Central memory CD8-positive, alpha-beta T cell (primary cell): ENCODE results near the gene GFOD1.
A peak's percentile ranks its signal among the peaks of the same experiment; 100 is the strongest.
"Not testable (repeated sequence)": the region's sequence is repeated elsewhere in the genome, so short reads cannot be mapped to it uniquely, and the experiment has no call there.

Source experiments
- ATAC-seq: fragments of 150-1000 bp; cut with Tn5 transposase; replicated peaks from 2 replicates; pipeline ENCODE4 v1.10.0; 2022; ENCODE audit warnings: mild to moderate bottlenecking, moderate FRiP score, moderate number of reproducible peaks; ENCODE audit not compliant: poor library complexity, severe bottlenecking; ENCODE audit errors: extremely low read depth
- DNase-seq, 2 donors: peaks; one replicate each; pipeline ENCODE4 v3.0.0; 2021; ENCODE audit warnings: low spot score in 2 of 2
- H3K27ac Mint-ChIP-seq: one replicate; pipeline ENCODE4 v1.8.0; 2022; ENCODE audit warnings: low read depth, mild to moderate bottlenecking, moderate library complexity, mixed read lengths
- H3K27me3 Mint-ChIP-seq: one replicate; pipeline ENCODE4 v1.8.0; 2022; ENCODE audit warnings: mixed read lengths
- H3K36me3 Mint-ChIP-seq: one replicate; pipeline ENCODE4 v1.8.0; 2022; ENCODE audit warnings: mild to moderate bottlenecking, moderate library complexity, mixed read lengths; ENCODE audit not compliant: insufficient read depth
- H3K4me1 Mint-ChIP-seq: one replicate; pipeline ENCODE4 v1.8.0; 2022; ENCODE audit warnings: mixed read lengths
- H3K4me3 Mint-ChIP-seq: one replicate; pipeline ENCODE4 v1.8.0; 2022; ENCODE audit warnings: mild to moderate bottlenecking, moderate library complexity, mixed read lengths
- H3K9me3 Mint-ChIP-seq: one replicate; pipeline ENCODE4 v1.8.0; 2022; ENCODE audit warnings: mixed read lengths

The GFOD1 gene

GRCh38 chr6:13450628-13451027 is 36.8 kb downstream of the GFOD1 start:
- peaks cover 6% of the 10 kb centered on the region for H3K36me3 Mint-ChIP-seq
- H3K27me3 Mint-ChIP-seq = no peaks in the 10 kb centered on the region
- H3K9me3 Mint-ChIP-seq = no peaks in the 10 kb centered on the region
- DNase-seq = no peak
- H3K27ac Mint-ChIP-seq = no peak overlapping the region
- H3K4me1 Mint-ChIP-seq = peaks cover 45% of the 10 kb centered on the region
- no peak for ATAC-seq
- no peak overlapping the region for H3K4me3 Mint-ChIP-seq

DNA sequence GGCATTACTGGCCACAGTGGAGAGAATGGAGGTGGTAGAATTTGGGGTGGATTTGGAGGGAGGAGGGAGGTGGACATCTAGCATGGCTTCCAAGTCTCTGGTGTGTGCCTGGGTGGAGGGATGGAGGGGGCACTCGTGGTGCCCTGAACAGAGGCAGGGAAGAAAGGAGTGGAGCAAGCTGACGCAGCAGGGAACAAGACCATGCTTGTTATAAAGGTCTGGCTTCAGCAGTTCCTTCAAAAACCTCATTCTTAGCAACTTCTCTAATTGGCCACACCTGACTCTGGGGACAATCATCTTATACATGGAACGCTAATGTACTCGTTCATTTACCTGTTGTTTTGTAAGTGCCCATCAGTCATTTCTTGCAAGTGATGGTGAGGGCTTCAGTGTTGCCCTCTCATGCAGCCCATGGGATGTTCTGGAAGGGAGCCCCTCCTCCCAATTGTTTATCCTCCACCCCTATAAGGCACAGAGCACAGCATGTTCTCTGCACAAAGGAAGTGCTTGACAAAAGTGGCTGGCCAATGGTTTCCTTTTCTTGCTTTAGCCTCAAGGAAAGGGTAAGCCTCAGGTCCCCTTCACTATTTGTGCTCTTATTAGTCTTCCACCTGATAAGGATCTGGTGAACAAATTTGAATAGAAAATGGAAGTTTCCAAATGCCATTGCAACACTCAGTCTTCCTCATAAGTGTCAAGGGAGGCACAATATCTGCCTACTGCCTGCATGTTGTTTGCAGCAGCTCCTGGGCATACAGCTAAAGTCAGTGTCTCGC is 39.3 kb downstream of the GFOD1 start:
- no peaks in the 10 kb centered on the region for H3K27me3 Mint-ChIP-seq
- no peak for DNase-seq
- peaks cover 29% of the 10 kb centered on the region for H3K4me1 Mint-ChIP-seq
- no peak for ATAC-seq
- H3K36me3 Mint-ChIP-seq = no peaks in the 10 kb centered on the region
- no peaks in the 10 kb centered on the region for H3K9me3 Mint-ChIP-seq
- H3K27ac Mint-ChIP-seq = peak overlapping the region; percentile 20
- no peak overlapping the region for H3K4me3 Mint-ChIP-seq

DNA sequence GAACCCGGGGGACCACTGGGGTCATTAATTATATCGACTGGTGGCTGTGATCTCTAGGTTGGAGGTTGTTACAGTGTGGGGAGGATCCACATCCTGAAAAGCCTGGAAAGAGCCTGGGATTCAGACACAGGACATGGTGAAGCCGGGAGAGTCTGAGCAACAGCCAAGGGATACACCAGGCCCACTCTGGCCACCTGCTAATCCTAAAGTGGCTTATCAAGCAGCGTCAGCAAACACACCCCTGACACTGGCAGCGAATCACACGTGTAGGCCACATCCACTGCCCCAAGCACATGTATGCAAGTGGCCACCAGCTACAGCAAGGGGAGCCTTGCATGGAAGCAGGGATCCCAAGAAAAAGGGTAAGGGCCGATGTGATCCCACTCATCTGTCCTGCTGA is 41.0 kb downstream of the GFOD1 start:
- Mint-ChIP-seq H3K27me3 (no peaks in the 10 kb centered on the region), H3K4me1 (peaks cover 29% of the 10 kb centered on the region), H3K9me3 (no peaks in the 10 kb centered on the region), H3K27ac (no peak overlapping the region), H3K4me3 (no peak overlapping the region), H3K36me3 (no peaks in the 10 kb centered on the region)
- ATAC-seq = no peak
- DNase-seq = no peak

DNA sequence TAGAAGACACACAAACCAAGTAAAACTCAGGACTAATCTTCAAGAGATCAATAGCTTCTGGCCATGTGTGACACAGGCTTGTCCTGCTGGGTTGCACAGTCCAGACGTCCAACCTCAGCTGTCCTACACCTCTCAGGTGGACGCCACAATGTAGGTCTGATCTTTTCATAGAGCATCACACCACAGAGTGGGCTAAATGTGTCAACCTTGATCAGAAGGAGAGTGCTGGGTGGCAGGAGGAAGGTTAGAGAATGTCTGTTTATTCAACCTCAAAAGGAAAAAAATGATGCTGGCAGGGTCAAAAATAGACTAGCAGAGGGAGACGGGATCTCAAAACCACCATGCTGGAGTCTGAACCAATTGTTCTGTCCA is 41.7 kb downstream of the GFOD1 start:
- no peak overlapping the region for H3K4me3 Mint-ChIP-seq
- H3K36me3 Mint-ChIP-seq = no peaks in the 10 kb centered on the region
- ATAC-seq (no peak), DNase-seq (no peak)
- H3K9me3 Mint-ChIP-seq = no peaks in the 10 kb centered on the region
- no peak overlapping the region for H3K27ac Mint-ChIP-seq
- peaks cover 29% of the 10 kb centered on the region for H3K4me1 Mint-ChIP-seq
- no peaks in the 10 kb centered on the region for H3K27me3 Mint-ChIP-seq

DNA sequence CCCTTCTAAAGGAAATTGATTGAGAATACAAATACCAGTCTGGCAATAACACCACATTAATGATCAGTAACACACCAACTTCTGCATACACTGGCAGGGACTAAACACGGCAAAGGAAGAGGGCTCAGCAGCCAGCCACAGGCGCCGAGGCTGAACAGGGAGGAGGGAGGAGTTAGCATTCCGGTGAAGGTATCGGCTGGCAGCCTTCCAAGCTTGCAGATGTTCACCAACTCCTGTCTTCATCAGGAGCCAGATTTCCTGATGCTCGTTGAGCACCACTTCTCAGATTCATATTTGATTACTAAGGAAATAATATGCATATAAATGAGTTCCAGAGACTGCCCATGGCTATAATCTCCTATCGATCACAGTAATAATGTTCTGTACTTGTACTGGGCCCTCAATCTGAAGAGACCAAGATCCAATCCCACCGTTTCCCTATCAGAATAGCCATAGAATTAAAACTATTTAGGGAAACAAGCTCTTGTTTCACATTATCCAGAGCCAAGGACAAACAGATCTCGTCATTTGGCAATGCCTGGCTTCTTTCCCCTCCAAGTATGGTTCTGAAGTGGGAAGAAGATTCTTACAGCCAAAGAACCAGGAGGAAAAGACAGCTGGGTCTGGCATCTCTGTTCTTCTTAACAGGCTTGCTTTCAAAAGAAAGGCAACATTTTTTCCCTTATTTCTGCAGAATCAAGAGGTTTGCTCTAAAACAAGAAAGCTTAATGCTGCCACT is 42.2 kb downstream of the GFOD1 start:
- DNase-seq (no peak), ATAC-seq (no peak)
- Mint-ChIP-seq H3K9me3 (no peaks in the 10 kb centered on the region), H3K27me3 (no peaks in the 10 kb centered on the region), H3K4me3 (no peak overlapping the region), H3K27ac (no peak overlapping the region), H3K4me1 (peaks cover 29% of the 10 kb centered on the region), H3K36me3 (no peaks in the 10 kb centered on the region)

- no peaks in the 10 kb centered on the region for H3K9me3 Mint-ChIP-seq
- peaks cover 26% of the 10 kb centered on the region for H3K4me1 Mint-ChIP-seq
- no peak overlapping the region for H3K27ac Mint-ChIP-seq
- no peaks in the 10 kb centered on the region for H3K36me3 Mint-ChIP-seq
- DNase-seq (no peak), ATAC-seq (no peak)
- H3K4me3 Mint-ChIP-seq = no peak overlapping the region
- H3K27me3 Mint-ChIP-seq = no peaks in the 10 kb centered on the region
Observed at GRCh38 chr6:13444604-13445003, 42.8 kb downstream of the GFOD1 start.

- not testable (repeated sequence) for ATAC-seq, H3K27me3 Mint-ChIP-seq, H3K9me3 Mint-ChIP-seq, H3K4me3 Mint-ChIP-seq, H3K36me3 Mint-ChIP-seq, H3K27ac Mint-ChIP-seq, DNase-seq
- peaks cover 23% of the 10 kb centered on the region for H3K4me1 Mint-ChIP-seq
Observed at GRCh38 chr6:13443978-13444377, 43.4 kb downstream of the GFOD1 start.

- Mint-ChIP-seq H3K4me3 (no peak overlapping the region), H3K36me3 (no peaks in the 10 kb centered on the region), H3K27me3 (no peaks in the 10 kb centered on the region), H3K9me3 (no peaks in the 10 kb centered on the region), H3K27ac (no peak overlapping the region), H3K4me1 (peaks cover 9% of the 10 kb centered on the region)
- no peak for DNase-seq
- no peak for ATAC-seq
Observed at GRCh38 chr6:13441778-13442177, 45.6 kb downstream of the GFOD1 start.

DNA sequence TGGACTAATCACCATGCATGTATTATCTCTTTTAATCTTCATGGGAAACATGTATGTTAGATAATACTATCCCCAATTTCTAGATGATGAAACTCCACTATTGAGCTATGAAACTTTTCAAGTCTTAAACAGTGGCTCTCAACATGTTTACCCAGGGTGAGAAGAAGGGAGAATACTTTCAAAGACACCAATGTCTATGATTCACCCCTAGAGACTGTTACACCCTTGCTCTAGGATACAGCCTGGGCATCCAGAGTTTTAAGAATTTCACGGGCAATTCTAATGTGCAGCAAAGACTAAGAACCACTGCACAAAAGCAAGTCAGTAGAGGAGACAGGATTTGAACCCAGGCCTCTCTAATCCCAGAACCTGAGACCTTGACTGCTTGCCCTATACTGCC is 47.8 kb downstream of the GFOD1 start:
- no peak for DNase-seq
- peaks cover 19% of the 10 kb centered on the region for H3K4me1 Mint-ChIP-seq
- H3K4me3 Mint-ChIP-seq = no peak overlapping the region
- H3K27me3 Mint-ChIP-seq = no peaks in the 10 kb centered on the region
- H3K9me3 Mint-ChIP-seq = no peaks in the 10 kb centered on the region
- H3K36me3 Mint-ChIP-seq = no peaks in the 10 kb centered on the region
- no peak overlapping the region for H3K27ac Mint-ChIP-seq
- ATAC-seq = no peak

DNA sequence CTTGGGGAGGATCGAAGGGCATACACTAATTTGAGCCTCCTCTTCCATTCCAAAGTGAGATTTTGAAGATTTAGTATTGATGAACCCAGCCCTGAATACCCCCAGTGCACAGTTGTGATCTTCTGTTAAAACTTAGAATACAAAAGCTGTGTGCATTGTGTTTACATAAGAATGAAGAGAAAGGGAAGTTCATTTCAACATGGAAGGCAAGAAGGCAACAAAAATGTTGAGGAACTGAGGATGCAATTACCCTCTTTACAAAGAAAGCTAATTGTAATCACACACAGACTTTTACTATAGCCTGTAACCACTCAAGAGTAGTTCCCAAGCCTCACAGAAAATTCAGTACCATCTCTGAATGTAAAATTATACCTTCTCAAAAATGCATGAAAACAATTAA is 49.3 kb downstream of the GFOD1 start:
- ATAC-seq (no peak), DNase-seq (no peak)
- Mint-ChIP-seq H3K27ac (no peak overlapping the region), H3K4me3 (no peak overlapping the region), H3K9me3 (no peaks in the 10 kb centered on the region), H3K36me3 (no peaks in the 10 kb centered on the region), H3K4me1 (peaks cover 32% of the 10 kb centered on the region), H3K27me3 (no peaks in the 10 kb centered on the region)

DNA sequence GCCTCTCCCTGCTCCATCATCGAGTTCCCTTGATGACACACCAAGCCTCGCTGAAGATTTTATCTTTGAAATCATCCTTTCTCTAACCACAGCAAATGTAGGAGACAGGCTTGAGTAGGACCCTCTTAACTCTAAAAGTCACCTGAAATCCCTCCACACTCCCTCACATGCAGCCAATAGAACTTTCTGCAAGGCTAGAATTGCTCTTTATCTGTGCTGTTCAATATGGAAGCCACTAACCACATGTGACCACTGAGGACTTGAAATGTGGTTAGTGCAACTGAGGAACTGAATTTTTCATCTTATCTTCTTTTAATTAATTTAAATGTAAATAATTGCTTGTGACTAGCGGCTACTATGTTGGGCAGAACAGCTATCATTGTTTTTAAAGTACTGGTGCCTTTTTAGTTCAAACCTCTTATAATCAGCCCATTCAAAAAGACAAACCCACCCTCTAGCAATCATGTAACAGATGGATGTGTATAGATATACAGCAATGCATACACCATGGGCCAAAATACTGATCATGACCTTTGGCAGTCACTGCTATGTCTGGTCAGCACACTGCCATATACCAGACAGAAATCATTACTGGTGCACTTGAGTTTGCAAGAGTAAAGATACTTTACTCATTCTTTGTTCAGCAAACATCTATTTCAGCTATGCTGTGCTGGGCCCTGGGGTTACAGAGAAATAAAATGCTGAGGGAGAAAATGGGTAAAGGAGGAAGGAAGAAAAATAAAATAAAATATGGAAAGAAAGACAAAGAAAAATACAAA is 50.0 kb downstream of the GFOD1 start:
- no peaks in the 10 kb centered on the region for H3K9me3 Mint-ChIP-seq
- DNase-seq = no peak
- H3K27me3 Mint-ChIP-seq = no peaks in the 10 kb centered on the region
- H3K4me1 Mint-ChIP-seq = peaks cover 38% of the 10 kb centered on the region
- H3K4me3 Mint-ChIP-seq = no peak overlapping the region
- no peak for ATAC-seq
- peaks cover under 1% of the 10 kb centered on the region for H3K36me3 Mint-ChIP-seq
- H3K27ac Mint-ChIP-seq = no peak overlapping the region

GRCh38 chr6:13436399-13437217 is 50.8 kb downstream of the GFOD1 start:
- H3K4me1 Mint-ChIP-seq = peaks cover 45% of the 10 kb centered on the region
- H3K27me3 Mint-ChIP-seq = no peaks in the 10 kb centered on the region
- no peak for DNase-seq
- H3K4me3 Mint-ChIP-seq = peak overlapping the region; percentile 61
- peak overlapping the region; percentile 98 for H3K27ac Mint-ChIP-seq
- H3K36me3 Mint-ChIP-seq = peaks cover 2% of the 10 kb centered on the region
- H3K9me3 Mint-ChIP-seq = no peaks in the 10 kb centered on the region
- no peak for ATAC-seq
